Daoy (cell line): ENCODE data around the gene FHIT. TPM values are rescaled to one million over a fixed set of nuclear protein-coding genes. Genes with fewer than 3 reads are reported as not detected.

ENCODE experiments used
- DNase-seq: peaks from one replicate; pipeline ENCODE4 v3.0.0-alpha.2; 2015; ENCODE audit warnings: low read depth
- total RNA-seq: library from RNA; depleted of rRNA; stranded (reverse); fragments of >200 nt; shearing (Covaris generic); gene quantifications from 2 replicates; pipeline ENCODE4 v1.2.3, GENCODE V29; 2014

Gene FHIT
- total RNA-seq, 1 experiment from 2014 or later = not detected

DNA sequence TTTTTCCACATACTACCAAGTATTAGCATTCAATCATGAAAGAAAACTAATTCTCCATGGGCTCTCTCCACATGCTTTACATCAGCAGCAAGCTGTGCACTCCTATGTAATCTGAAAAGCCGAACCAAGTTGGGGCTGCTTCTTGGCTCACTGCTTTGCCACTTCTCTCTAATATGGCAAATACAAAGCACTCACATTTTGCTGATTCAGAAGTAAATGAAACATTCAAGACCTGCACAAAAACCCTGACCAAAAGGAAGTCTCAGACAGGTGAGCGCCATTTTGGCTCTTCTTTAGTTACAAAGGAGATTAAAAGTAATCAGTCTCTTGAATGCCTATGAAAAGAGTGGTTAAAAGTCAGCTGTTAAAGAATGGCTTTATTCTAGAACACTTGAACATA is 915.2 kb downstream of the FHIT start:
- no peak for DNase-seq

- no peak for DNase-seq
These were observed 917.5 kb downstream of the FHIT start for GRCh38 chr3:60333710-60334109.

GRCh38 chr3:60330107-60330506 is 921.1 kb downstream of the FHIT start:
- no peak for DNase-seq

GRCh38 chr3:60325610-60326170 is 925.6 kb downstream of the FHIT start:
- DNase-seq = no peak

DNA sequence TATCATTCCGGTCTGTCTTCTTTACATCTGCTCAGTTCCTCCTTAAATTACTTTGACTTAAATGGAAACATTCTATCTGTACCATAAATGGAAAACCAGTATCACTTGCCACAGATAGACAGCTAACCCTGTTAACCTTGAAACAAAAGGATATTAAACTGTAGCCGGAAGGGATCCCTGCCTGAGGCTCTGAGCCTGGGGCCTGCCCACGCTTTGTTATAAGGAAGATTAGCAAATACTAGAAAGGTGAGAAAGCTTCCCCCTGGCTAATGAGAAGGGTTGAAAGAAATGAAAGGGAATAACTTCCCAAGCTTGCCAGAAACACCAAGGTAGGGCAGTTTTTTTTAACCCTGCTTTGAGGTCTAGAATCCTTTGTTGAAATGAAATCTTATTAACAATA is 927.6 kb downstream of the FHIT start:
- no peak for DNase-seq

DNA sequence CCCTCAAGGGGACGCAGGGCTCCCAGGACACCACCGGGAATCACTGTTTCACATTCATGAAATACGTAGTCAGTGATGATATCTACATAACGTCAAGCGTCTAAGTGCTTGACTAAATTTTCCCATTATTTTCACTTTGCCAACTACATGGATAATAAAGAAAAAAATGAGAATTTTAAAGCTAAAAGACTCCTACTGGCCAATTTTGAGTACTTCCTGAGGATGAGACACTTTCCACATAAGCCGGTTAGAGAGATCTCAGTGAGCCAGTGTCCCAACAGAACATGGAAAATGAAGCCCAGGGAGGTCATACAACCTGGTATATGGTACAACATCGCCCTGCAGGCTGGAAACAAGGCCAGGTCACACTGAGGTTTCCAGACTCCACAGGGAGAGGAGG is 928.1 kb downstream of the FHIT start:
- DNase-seq = no peak

GRCh38 chr3:60322298-60322856 is 928.9 kb downstream of the FHIT start:
- no peak for DNase-seq

GRCh38 chr3:60319179-60319858 is 931.9 kb downstream of the FHIT start:
- no peak for DNase-seq

- no peak for DNase-seq
These were observed 935.0 kb downstream of the FHIT start for GRCh38 chr3:60316121-60316797.

- no peak for DNase-seq
These were observed 937.2 kb downstream of the FHIT start for GRCh38 chr3:60313951-60314461.

DNA sequence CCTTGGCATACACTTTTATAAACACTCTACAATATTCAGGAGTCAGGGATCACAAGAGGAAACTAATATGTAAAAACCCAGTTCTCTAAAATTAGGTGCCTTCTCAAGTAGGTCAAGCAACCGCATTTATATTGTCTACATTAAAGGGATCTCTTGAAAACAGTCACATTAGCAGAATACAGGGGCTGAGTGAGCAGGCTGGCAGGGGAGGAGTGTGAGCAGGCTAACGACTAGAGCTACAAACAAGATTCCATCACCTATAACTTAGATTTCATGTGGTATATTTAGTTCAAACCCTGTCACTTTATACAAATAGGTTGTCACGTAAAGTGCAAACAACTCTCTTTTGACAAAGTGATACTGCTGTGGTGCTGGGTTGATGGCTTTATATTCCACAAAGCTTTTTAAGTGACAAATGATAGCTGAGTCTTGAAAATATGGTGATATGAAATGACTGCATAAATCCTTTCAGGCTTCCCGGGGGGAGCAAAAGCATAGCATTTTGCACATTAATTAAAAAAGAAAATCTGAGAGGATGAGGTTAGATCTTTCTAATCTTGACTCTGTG is 937.9 kb downstream of the FHIT start:
- DNase-seq = no peak

DNA sequence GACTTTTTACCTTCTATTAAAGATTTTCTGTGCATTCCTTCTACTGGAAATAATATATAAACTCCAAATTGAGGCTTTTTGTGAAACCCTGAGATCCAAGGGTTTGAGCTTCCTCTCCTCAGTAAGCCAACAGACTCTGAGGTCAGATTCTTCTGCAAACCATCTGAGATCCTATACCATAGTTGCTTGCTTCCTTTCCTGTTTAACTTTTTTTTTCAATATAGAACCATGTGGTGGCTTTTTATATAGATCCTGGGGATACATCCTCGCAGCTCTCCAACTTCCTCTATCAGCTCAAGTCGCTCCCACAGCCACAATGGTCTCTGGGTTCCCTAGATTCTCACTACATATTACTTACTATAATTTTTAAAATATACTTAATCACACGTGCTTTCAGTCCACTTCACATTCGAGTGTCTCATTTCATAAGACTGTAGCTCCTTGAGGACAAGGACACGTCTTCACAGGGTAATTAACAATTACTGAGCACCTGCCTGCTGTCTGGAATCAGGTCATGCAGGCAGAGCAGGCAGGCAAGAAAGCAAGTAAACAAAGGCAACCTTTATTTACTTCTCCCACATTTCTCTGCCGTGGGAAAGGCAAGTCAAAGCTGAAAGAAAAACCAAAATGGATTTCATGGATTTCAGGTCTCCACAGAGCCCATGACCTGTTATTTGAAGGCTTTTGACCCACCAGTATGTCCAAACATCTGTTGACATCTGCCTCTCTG is 941.5 kb downstream of the FHIT start:
- no peak for DNase-seq

DNA sequence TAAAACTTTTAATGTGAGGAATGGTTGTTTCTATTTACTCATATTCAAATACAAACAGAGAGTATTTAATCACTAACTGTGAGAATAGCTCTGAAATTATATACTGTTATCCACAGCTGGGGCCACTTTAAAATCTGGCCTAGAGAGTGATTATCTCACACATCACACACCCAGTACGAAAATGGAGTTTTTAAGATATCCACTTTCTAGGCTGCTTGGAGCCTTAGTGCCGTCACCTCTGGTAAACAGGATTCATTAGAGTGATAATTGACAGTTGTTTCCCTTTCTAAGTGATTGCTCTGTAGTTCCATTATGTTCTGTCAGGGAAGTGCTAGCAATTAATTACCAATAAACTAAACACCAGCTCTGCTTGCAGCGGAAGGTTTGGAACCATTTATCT is 942.4 kb downstream of the FHIT start:
- no peak for DNase-seq

- DNase-seq = no peak
These were observed 943.6 kb downstream of the FHIT start for GRCh38 chr3:60307562-60308199.

GRCh38 chr3:60304112-60304511 is 947.1 kb downstream of the FHIT start:
- no peak for DNase-seq

- no peak for DNase-seq
These were observed 948.1 kb downstream of the FHIT start for GRCh38 chr3:60303160-60303559.

GRCh38 chr3:60301142-60301541 is 950.1 kb downstream of the FHIT start:
- DNase-seq = no peak

- DNase-seq = no peak
These were observed 953.1 kb downstream of the FHIT start for GRCh38 chr3:60298141-60298540.

DNA sequence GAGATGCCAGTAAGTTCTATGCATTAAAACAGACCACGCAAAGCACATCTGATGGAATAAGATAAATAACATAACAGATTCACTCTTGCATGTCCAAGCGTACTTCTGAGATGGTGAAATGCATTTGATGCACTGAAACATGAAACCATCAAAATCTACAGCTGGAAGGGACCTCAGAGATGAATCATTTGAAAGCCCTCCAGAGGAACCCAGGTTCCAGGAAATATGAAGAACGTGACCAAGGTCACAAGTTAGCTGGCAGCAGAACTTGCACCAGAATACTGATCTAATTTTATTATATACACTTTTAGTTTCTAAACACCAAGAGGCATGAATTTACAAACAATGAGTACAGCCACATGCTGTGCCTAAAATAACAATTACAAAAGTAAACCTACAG is 957.1 kb downstream of the FHIT start:
- DNase-seq = no peak

DNA sequence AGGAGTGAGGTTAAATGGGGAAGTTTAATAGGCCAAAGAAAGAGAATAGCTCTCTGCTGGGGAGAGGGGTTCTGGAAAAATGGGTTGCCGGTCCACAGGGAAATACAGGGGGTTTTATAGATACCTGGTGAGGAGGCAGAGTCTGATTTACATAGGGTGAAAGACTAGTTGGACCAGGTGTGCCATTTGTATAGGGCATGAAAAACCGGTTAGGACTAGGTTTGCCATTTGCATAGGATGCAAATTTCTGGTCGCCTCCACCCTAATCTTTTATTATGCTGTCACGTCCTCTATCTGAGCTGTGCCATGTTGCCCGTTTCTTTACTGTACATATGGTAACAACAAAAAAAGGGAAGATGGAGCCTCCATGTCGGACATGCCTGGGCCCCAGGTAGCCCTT is 960.1 kb downstream of the FHIT start:
- no peak for DNase-seq

DNA sequence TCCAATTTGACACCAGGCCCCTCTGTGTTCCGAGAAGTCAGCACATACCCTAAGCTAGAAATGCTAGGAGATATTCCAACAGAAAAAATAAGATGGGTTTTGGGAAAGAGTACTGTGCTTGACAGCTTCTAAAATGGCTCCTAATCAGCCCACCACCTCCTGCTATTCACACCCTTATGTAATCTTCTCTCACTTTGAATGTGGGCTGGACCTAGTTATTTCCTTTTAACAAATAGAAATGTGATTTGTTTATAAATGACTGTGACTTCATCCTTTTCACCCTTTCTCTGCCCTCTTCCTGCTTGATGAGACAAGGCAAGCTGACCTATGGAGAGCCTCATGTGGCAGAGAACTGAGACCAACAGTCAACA is 961.1 kb downstream of the FHIT start:
- no peak for DNase-seq
